Measurements from ENCODE around the gene LRRC23.
A peak's percentile ranks its signal among the peaks of the same experiment; 100 is the strongest.
"Not testable (repeated sequence)": the region's sequence is repeated elsewhere in the genome, so short reads cannot be mapped to it uniquely, and the experiment has no call there.

The LRRC23 gene, protein sequence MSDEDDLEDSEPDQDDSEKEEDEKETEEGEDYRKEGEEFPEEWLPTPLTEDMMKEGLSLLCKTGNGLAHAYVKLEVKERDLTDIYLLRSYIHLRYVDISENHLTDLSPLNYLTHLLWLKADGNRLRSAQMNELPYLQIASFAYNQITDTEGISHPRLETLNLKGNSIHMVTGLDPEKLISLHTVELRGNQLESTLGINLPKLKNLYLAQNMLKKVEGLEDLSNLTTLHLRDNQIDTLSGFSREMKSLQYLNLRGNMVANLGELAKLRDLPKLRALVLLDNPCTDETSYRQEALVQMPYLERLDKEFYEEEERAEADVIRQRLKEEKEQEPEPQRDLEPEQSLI

DNA sequence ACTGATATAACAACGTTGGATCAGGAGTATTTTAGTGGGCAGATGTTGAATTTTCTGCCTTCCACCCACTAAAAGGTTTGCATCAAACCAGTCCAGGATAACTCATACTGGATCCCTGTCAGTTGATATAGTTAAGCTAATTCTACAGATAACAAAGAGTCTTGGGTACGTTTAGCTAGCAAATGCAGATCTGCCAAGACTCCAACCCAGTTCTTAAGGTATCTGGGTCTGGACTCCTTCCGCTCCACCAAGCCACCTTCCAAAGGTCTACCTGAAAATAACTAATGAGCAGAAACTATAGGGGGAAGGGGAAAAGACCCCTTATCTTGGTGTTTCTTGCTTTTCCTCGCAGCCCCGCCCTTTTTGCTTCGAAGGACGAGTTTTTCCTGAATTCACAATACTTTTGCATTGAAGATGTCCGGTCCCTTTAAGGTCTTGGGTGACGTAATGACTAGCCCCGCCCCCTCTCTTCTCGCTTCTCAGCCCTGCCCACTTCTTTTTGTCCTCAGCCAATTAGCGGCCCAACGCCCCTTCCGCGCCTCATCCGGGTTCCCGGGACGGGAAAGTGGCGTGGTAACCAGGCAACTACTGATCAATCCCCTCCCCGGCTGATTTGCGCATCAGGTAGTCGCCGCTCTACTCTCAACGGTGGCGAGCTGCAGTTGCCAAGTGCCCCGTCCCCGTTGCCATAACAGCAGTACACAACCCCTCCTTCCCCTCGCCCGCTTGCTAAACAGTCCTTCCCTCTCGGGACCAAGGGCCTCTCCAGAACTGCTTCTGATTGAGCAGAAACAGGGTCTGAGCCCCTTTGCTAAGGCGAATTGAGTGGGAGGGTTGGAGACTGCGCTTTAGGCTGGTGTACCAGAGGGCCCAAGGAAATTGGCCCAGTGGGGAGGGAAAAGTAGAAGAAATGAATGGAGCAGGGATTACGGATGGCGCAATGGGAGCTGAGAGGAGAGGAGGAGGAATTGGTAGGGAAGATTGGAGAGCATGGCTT lies at the start of gene LRRC23:
TSS of gene LRRC23 (plus strand) at position 543 of the 997 bp plus-strand sequence. CDS start 812 bp downstream, outside the sequence.
- peak; percentile 81 for DNase-seq (ENCODE audit: low read depth)
- peak within 1 kb of the TSS; percentile 80 for H3K4me3 ChIP-seq (ENCODE audit: low read depth, low read length)

DNA sequence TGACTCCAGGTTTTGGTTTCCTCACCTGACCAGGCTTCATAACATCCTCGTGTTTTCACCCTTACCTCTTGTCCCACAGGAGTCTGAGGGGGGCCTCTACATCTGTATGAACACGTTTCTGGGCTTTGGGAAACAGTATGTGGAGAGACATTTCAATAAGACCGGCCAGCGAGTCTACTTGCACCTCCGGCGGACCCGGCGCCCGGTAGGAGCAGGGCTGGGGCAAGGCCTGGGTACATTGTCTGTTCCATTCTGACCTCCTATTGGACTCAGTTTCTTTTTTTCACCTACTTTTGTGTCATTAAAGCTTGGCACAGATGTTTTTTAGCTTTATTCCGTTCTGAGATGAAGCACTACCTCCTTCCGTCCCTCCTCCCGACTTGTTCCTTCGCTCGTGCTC lies 49.3 kb upstream of the LRRC23 start:
- no peak overlapping the region for H3K4me3 ChIP-seq (ENCODE audit: low read depth, low read length)
- DNase-seq (ENCODE audit: low read depth): no peak

DNA sequence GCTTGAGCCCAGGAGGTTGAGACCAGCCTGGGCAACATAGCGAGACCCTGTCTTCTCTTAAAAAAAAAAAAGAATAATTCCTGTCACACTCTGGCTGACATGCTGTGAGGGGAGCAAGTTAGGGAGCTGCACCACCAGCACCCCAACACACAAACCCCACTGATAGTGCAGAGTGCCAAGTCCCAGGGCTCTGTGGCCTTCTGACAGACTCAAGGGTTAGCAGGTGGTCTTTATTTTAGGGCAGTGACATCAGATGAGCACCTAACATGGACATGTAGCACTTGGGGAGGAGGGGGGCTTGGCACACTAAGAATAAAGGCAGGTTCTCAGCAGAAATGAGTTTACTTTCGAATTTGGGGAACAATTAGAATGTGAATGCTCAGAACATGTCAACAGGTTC lies 45.8 kb upstream of the LRRC23 start:
- no peak for DNase-seq (ENCODE audit: low read depth)
- H3K4me3 ChIP-seq (ENCODE audit: low read depth, low read length): no peak overlapping the region

DNA sequence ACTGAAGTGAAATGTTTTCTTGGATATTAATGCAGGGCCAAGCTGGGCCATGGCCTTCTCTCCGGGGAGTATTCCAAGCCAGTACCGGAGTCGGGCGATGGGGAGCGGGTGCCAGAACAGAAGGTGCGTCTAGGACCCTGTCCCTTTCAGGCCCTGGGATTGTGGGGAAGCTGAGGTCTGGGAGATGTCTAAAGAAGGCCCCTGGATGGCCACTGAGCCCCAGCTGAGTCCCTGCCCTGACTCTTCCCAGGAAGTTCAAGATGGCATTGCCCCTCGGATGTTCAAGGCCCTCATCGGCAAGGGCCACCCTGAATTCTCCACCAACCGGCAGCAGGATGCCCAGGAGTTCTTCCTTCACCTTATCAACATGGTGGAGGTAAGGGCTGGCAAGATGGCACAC lies 44.5 kb upstream of the LRRC23 start:
- H3K4me3 ChIP-seq (ENCODE audit: low read depth, low read length): no peak overlapping the region

DNA sequence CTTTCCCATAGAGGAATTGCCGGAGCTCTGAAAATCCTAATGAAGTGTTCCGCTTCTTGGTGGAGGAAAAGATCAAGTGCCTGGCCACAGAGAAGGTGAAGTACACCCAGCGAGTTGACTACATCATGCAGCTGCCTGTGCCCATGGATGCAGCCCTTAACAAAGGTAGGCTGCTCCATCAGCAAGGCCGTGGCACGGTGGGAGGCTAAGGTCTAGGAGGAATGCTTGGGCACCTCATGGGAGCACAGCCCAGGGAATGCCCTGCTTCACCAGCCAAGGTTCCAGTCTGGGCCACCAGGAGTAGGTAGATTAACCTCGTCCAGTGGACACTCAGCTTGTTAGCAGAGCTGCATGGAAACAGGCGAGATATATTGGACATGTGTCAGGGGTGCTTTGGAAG lies 43.7 kb upstream of the LRRC23 start:
- no peak for DNase-seq (ENCODE audit: low read depth)

More for the DNA sequence above, 44.5 kb upstream of the LRRC23 start:
- DNase-seq (ENCODE audit: low read depth): no peak

DNA sequence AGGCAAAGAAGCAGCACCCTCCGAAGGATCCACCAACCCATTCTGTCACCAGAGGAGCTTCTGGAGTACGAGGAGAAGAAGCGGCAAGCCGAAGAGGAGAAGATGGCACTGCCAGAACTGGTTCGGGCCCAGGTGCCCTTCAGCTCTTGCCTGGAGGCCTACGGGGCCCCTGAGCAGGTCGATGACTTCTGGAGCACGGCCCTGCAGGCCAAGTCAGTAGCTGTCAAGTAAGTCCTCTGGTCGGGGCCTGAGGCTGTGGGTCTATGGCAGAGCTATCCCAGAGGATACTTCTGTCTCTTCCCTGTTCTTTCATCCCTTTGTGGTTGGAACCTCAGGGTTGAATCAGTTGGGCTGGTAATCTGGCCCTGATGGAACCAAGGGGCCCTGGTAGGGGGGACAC lies 43.2 kb upstream of the LRRC23 start:
- H3K4me3 ChIP-seq (ENCODE audit: low read depth, low read length): no peak overlapping the region
- DNase-seq (ENCODE audit: low read depth): no peak

More for the DNA sequence above, 43.7 kb upstream of the LRRC23 start:
- H3K4me3 ChIP-seq (ENCODE audit: low read depth, low read length): no peak overlapping the region

DNA sequence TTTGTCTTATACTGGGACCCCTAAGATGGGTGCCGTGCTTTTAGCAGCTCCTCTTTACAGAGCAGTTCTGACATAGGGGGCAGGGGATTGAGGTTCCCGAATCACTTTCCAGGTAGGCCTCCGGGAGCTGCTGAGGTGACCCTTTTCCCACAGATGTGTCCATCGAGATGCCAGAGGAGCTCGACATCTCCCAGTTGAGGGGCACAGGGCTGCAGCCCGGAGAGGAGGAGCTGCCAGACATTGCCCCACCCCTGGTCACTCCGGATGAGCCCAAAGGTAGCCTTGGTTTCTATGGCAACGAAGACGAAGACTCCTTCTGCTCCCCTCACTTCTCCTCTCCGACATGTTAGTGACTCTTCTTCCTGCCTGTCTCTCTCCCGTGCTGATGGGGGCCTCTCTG lies 41.6 kb upstream of the LRRC23 start:
- DNase-seq (ENCODE audit: low read depth): no peak
- no peak overlapping the region for H3K4me3 ChIP-seq (ENCODE audit: low read depth, low read length)

DNA sequence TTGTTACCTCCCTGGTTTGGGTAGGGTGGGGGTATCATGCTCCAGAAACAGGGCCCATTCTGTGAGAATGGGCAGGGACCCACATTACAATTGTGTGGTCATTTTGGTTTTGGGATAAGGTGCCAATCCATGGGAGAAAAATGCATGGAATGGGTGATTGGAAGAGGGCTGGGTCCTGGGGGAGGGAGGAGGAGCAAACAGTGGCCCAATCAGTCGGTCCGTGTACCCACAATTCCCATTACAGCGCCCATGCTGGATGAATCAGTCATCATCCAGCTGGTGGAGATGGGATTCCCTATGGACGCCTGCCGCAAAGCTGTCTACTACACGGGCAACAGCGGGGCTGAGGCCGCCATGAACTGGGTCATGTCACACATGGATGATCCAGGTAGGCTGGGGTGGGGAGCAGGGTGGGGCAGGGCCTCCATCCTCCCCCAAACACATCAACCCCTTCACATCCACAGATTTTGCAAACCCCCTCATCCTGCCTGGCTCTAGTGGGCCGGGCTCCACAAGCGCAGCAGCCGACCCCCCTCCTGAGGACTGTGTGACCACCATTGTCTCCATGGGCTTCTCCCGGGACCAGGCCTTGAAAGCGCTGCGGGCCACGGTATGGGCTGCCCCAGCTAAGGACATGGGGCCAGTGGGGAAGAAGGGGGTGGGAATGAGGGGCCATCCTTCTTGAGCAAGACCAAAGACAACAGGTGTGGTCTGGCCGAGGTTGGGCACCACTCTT lies 40.9 kb upstream of the LRRC23 start:
- DNase-seq (ENCODE audit: low read depth): no peak
- H3K4me3 ChIP-seq (ENCODE audit: low read depth, low read length): no peak overlapping the region

DNA sequence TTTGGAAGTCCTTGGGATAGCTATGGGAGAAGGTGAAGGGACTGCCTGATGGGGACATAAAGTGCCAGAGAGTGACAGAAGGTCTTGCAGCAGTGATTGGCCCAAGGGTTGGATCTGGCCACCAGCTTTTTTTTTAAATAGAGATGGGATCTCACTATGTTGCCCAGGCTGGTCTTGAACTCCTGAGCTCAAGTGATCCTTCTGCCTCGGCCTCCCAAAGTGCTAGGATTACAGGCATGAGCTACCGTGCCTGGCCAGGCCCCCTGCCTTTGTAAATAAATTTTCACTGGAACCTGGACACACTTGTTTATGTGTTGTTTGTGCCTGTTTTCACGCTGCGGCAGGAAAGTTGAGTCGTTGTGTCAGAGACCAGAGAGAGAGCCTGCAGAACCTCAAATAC lies 39.3 kb upstream of the LRRC23 start:
- H3K4me3 ChIP-seq (ENCODE audit: low read depth, low read length); DNase-seq (ENCODE audit: low read depth): not testable (repeated sequence)

DNA sequence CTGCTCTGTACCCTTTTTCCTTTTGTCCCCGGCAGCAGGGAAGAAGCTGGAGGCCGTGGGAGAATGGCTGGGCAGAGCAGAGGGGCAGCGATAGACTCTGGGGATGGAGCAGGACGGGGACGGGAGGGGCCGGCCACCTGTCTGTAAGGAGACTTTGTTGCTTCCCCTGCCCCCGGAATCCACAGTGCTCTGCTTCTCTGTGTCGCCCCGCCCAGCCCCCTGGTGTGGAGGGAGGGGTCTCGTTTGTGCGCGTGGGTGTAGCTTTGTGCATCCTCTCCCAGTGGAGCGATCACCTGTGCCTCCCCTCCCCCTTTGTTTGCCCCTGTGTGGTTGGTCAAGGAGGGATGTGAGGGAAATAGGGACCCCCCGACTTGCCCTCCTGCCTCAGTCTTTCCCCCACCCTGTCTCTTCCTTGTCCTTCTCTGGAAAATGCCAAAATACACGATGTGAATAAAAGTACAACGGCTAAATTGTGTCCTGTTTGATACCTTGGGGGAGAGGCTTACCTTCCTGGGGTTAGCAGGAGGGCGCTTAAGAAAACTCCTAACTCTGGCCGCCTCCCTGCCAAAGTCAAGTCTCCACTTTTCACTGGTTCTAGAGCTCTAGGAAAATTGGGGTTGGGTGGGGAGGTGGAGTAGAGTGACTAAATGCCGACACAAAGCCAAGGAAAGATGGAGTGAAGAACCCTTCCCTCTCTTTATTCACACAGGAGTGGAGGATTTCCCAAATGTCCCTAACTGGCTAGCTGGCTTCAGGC lies 38.3 kb upstream of the LRRC23 start:
- no peak for DNase-seq (ENCODE audit: low read depth)
- H3K4me3 ChIP-seq (ENCODE audit: low read depth, low read length): peak overlapping the region; percentile 83

DNA sequence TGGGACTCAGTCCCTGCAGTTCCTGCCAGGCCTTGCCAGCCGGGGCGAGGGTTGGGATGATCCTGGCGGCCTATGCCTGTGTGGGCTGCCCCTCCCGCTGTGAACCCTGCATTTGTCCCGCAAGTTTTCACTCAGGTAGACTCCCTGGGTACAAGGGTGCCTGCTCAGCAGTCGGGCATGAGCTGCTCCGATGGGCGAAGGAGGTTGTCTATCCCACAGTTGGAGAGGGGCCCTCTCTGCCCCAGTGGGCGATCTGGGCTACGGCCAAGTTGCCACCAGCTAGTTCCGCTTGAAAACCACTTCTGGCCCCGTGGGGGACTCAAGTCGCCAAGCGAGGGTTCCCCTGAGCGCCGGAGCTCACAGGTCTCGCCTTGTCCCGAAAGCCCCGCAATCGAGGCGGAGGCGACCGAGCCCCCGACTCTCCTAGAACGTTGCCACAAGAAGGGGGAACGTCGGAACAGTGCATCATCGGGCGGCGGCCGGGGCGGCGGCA lies 37.7 kb upstream of the LRRC23 start:
- H3K4me3 ChIP-seq (ENCODE audit: low read depth, low read length): peak overlapping the region; percentile 83
- DNase-seq (ENCODE audit: low read depth): no peak

DNA sequence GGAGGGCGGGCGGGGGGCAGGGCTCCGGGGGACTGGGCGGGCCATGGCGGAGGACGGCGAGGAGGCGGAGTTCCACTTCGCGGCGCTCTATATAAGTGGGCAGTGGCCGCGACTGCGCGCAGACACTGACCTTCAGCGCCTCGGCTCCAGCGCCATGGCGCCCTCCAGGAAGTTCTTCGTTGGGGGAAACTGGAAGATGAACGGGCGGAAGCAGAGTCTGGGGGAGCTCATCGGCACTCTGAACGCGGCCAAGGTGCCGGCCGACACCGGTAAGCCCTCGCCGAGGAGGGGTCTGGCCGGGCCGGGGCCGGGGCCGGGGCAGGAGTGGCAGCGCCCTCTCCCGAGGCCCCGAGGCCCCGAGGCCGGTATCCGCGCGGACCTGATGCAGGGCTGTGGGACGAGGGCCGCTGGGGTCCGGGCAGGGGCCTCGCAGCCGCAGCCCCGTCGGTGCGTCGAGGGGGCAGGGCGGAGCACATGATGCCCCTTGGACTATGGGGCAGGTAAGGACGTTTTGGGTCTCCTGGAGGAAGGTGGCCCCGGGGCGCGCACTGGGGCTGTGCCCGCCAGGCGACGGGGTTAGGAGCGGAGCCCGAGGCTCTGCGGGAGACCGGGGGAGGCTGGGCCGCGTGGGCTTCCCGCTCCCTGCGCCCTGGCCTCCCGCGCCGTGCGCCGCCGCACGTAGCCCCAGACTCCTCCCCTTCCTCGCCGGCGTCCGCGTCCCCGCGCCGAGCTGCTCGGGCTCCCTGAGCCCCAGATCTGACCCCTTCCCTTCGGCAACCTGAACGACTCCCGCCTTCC lies 37.0 kb upstream of the LRRC23 start, which contains the start of gene TPI1:
TSS of gene TPI1 (plus strand) at position 119 of the 798 bp plus-strand sequence. CDS start at position 155, 36 bp downstream.
- no peak for DNase-seq (ENCODE audit: low read depth)
- H3K4me3 ChIP-seq (ENCODE audit: low read depth, low read length): peak within 1 kb of the TSS; percentile 83

DNA sequence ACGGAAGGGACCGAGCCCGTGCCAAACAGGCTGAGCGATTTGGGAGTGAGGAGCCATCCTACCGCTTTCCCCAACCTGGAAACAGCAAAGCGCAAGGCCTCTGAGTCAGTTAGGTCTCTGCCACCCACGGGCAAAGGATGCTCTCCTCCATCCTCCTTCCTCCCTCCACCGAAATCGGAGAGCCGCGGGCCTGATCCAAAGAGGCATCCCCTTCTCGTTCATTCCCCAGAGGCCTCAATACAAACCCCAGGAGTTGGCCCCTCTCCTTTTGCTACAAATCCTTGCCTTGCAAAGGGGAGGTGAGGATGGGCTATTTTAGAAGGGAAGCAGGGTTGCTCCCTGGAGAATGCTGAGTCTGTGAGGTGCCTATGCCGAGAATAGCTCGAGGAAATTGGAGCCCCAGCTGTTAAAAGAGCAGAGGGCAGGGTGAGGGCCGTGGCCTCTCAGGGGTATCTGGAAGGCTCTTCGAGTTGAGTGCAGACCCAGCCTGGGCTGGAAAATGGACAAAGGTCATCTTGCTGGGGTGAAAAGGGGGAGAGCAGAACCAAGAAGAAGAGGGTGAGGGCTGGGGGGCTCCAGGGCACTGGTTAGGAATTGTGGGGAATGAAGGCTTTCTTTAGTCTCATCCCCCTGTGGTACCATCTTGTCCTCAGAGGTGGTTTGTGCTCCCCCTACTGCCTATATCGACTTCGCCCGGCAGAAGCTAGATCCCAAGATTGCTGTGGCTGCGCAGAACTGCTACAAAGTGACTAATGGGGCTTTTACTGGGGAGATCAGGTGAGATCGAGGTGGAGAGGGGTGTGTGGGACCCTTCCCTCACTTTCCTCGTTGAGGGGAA lies 36.2 kb upstream of the LRRC23 start:
- no peak for DNase-seq (ENCODE audit: low read depth)
- peak overlapping the region; percentile 83 for H3K4me3 ChIP-seq (ENCODE audit: low read depth, low read length)

DNA sequence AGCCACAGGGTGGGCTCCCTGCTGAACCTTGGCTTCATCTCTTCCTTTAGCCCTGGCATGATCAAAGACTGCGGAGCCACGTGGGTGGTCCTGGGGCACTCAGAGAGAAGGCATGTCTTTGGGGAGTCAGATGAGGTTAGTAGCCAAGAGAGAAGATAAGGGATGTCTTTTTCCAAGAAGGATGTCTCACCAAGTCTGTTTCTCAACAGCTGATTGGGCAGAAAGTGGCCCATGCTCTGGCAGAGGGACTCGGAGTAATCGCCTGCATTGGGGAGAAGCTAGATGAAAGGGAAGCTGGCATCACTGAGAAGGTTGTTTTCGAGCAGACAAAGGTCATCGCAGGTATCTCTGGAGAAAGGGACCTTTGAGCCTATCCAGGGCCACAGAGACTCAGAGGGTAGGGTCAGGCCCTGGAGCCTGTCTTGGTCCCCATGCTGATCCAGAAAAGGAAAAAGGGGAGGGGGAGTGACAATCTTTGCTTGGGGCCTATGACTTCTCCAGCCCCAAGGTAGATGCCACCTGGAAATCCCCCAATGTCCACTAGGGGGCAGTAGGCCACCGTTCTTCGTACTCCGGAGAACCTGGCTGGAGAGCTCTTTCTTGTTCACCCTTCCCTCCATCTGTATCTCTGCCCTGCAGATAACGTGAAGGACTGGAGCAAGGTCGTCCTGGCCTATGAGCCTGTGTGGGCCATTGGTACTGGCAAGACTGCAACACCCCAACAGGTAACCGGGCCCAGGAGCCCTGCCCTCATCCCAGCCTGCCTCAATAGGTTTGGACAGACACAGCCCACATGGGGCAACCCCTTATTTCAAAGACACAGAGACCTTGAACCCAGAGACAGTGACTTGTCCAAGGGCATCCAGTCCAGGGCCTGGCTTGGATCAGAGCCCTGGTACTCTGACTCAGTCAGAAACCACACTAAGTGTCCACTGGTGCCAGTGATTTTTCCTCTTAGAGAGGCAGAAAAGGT lies 35.3 kb upstream of the LRRC23 start:
- no peak for DNase-seq (ENCODE audit: low read depth)
- H3K4me3 ChIP-seq (ENCODE audit: low read depth, low read length): peak overlapping the region; percentile 83

DNA sequence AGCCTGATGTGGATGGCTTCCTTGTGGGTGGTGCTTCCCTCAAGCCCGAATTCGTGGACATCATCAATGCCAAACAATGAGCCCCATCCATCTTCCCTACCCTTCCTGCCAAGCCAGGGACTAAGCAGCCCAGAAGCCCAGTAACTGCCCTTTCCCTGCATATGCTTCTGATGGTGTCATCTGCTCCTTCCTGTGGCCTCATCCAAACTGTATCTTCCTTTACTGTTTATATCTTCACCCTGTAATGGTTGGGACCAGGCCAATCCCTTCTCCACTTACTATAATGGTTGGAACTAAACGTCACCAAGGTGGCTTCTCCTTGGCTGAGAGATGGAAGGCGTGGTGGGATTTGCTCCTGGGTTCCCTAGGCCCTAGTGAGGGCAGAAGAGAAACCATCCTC lies 34.3 kb upstream of the LRRC23 start:
- DNase-seq (ENCODE audit: low read depth); H3K4me3 ChIP-seq (ENCODE audit: low read depth, low read length): not testable (repeated sequence)
